Omental fat pad (tissue), 4 donors: ENCODE data around the gene TRAPPC2L. TPM values are rescaled to one million over a fixed set of nuclear protein-coding genes. Genes with fewer than 3 reads are reported as not detected.

Source experiments
- ATAC-seq: fragments of 150-250 bp; one replicate; pipeline ENCODE4 v1.9.1; 2016; ENCODE audit warnings: mild to moderate bottlenecking, moderate library complexity; ENCODE audit not compliant: low FRiP score
- DNase-seq: peaks from one replicate; pipeline ENCODE4 v3.0.0-alpha.2; 2019; ENCODE audit warnings: low spot score
- CTCF ChIP-seq, 3 donors: fragments of 450-650 bp; IDR thresholded peaks; one replicate each; pipeline ENCODE4 v1.5.1; 2016 to 2017; ENCODE audit warnings: antibody characterized with exemption in 3 of 3, mild to moderate bottlenecking in 3 of 3, moderate library complexity in 2 of 3
- total RNA-seq, 4 donors: library from RNA; depleted of rRNA; stranded (reverse); fragments of >200 nt; gene quantifications; one replicate each; pipeline ENCODE4 v1.1.0, GENCODE V29; 2016

The TRAPPC2L gene
- total RNA-seq, 4 donors from 2014 or later, result 25.3 to 49.4 (median 39.7) TPM

GRCh38 chr16:88859381-88860091 lies 2.6 kb downstream of the TRAPPC2L start:
- TF ChIP-seq CTCF (IDR thresholded peaks at IDR 0.05), result no peak
- ATAC-seq (no peak), DNase-seq (no peak)

GRCh38 chr16:88861359-88861758 lies 4.4 kb downstream of the TRAPPC2L start:
- TF ChIP-seq CTCF (IDR thresholded peaks at IDR 0.05), result no peak
- no peak for DNase-seq
- ATAC-seq, result no peak

- no peak for TF ChIP-seq CTCF (IDR thresholded peaks at IDR 0.05)
Measured at GRCh38 chr16:88862968-88863367, 6.0 kb downstream of the TRAPPC2L start.

GRCh38 chr16:88863426-88863825 lies 6.5 kb downstream of the TRAPPC2L start:
- DNase-seq, result no peak
- no peak for ATAC-seq
- no peak for TF ChIP-seq CTCF (IDR thresholded peaks at IDR 0.05)

More at GRCh38 chr16:88862968-88863367, 6.0 kb downstream of the TRAPPC2L start:
- no peak for ATAC-seq
- no peak for DNase-seq

GRCh38 chr16:88864099-88864498 lies 7.2 kb downstream of the TRAPPC2L start:
- ATAC-seq (no peak), DNase-seq (no peak)
- no peak for TF ChIP-seq CTCF (IDR thresholded peaks at IDR 0.05)

- no peak for DNase-seq
- no peak for ATAC-seq
- no peak for TF ChIP-seq CTCF (IDR thresholded peaks at IDR 0.05)
Measured at GRCh38 chr16:88864521-88864920, 7.6 kb downstream of the TRAPPC2L start.

- ATAC-seq, result no peak
- no peak for DNase-seq
- no peak for TF ChIP-seq CTCF (IDR thresholded peaks at IDR 0.05)
Measured at GRCh38 chr16:88865310-88865709, 8.4 kb downstream of the TRAPPC2L start.
